ENCODE measurements around the gene TLR6.
"Not testable (repeated sequence)": the region's sequence is repeated elsewhere in the genome, so short reads cannot be mapped to it uniquely, and the experiment has no call there.

The TLR6 gene

GRCh38 chr4:38820329-38821061 lies 36.1 kb downstream of the TLR6 start:
- DNase-seq (ENCODE audit: low spot score), result no peak

GRCh38 chr4:38819569-38819968 lies 37.0 kb downstream of the TLR6 start:
- DNase-seq (ENCODE audit: low spot score), result no peak

GRCh38 chr4:38818441-38818976 lies 38.1 kb downstream of the TLR6 start:
- no peak for DNase-seq (ENCODE audit: low spot score)

GRCh38 chr4:38815885-38816782 lies 40.5 kb downstream of the TLR6 start:
- DNase-seq (ENCODE audit: low spot score), result no peak

- no peak for DNase-seq (ENCODE audit: low spot score)
Observed at GRCh38 chr4:38814386-38814785, 42.2 kb downstream of the TLR6 start.

DNA sequence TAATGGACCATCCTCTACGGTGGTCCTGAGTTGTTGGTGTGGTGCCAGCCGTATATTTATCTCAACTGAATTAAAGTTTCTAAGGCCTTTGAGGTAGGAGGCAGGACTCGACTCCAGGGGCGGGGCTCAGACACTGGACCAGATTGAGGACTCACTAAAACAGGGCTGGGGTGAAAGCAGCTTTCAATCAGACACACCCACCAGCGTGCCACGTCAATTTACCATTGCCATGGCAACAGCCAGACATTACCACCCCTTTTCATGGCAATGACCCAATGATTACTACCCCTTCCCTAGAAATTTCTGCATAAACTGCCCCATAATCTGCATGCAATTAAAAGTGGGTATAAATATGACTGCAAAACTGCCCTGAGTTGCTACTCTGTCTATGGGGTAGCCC lies 45.3 kb downstream of the TLR6 start:
- DNase-seq (ENCODE audit: low spot score), result no peak

DNA sequence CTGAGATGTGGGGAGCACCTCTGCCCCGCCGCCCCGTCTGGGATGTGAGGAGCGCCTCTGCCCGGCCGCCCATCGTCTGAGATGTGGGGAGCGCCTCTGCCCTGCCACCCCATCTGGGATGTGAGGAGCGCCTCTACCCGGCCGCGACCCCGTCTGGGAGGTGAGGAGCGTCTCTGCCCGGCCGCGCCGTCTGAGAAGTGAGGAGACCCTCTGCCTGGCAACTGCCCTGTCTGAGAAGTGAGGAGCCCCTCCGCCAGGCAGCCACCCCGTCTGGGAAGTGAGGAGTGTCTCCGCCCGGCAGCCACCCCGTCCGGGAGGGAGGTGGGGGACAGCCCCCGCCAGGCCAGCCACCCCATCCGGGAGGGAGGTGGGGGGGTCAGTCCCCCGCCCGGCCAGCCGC lies 49.2 kb downstream of the TLR6 start:
- DNase-seq (ENCODE audit: low spot score), result not testable (repeated sequence)

- DNase-seq (ENCODE audit: low spot score), result not testable (repeated sequence)
Observed at GRCh38 chr4:38806251-38806650, 50.4 kb downstream of the TLR6 start.

- DNase-seq (ENCODE audit: low spot score), result no peak
Observed at GRCh38 chr4:38805530-38806145, 51.0 kb downstream of the TLR6 start.

GRCh38 chr4:38804654-38805295 lies 51.8 kb downstream of the TLR6 start, which contains the start of gene TLR1:
TSS of gene TLR1 (minus strand) at chr4:38804791. CDS start at chr4:38798831, 5,960 bp downstream.
- DNase-seq (ENCODE audit: low spot score), result peak; percentile 42

GRCh38 chr4:38803833-38804653 lies 52.6 kb downstream of the TLR6 start:
- DNase-seq (ENCODE audit: low spot score), result no peak

- no peak for DNase-seq (ENCODE audit: low spot score)
Observed at GRCh38 chr4:38802561-38803355, 53.9 kb downstream of the TLR6 start.

GRCh38 chr4:38800961-38801450 lies 55.6 kb downstream of the TLR6 start:
- no peak for DNase-seq (ENCODE audit: low spot score)

- no peak for DNase-seq (ENCODE audit: low spot score)
Observed at GRCh38 chr4:38800366-38800765, 56.3 kb downstream of the TLR6 start.

GRCh38 chr4:38795087-38795486 lies 61.5 kb downstream of the TLR6 start:
- DNase-seq (ENCODE audit: low spot score), result no peak

- DNase-seq (ENCODE audit: low spot score), result no peak
Observed at GRCh38 chr4:38794051-38794450, 62.6 kb downstream of the TLR6 start.

GRCh38 chr4:38791010-38791409 lies 65.6 kb downstream of the TLR6 start:
- DNase-seq (ENCODE audit: low spot score), result no peak

GRCh38 chr4:38788317-38788716 lies 68.3 kb downstream of the TLR6 start:
- no peak for DNase-seq (ENCODE audit: low spot score)

DNA sequence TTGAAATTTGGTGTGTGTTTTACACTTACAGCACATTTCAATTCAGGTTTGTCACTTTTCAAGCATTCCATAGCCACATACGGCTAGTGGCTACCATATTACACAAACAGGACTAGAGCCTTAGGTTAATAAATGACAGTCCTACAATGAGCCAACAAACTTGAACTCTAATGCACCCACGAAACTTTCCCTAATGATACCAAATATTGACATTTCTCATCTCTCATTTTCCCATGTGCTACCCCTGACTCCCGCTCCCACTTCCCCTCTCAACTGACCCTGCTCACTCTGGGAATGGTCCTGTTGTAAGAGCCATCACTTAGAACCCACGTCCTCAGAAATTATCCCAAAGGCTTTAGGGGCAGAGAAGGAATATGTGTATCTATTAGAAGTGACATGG lies 68.9 kb downstream of the TLR6 start:
- DNase-seq (ENCODE audit: low spot score), result no peak

GRCh38 chr4:38785901-38786402 lies 70.7 kb downstream of the TLR6 start:
- no peak for DNase-seq (ENCODE audit: low spot score)

Data from hematopoietic multipotent progenitor cell treated with erythropoietin and hydrocortisone succinate and interleukin-3 and kit ligand, for 17 days (in vitro differentiated cells).